GM23248 (cell line): ENCODE measurements around the gene MOV10L1. TPM values are rescaled to one million over a fixed set of nuclear protein-coding genes. Genes with fewer than 3 reads are reported as not detected.
"Not testable (repeated sequence)": the region's sequence is repeated elsewhere in the genome, so short reads cannot be mapped to it uniquely, and the experiment has no call there.

ENCODE experiments used
- DNase-seq: peaks from one replicate; pipeline ENCODE4 v3.0.0-alpha.2; 2015
- H2AFZ ChIP-seq: fragments of 200-600 bp; sonication (generic); 2 replicates; pipeline ENCODE4 v1.6.1; 2016; ENCODE audit warnings: antibody characterized with exemption
- H3F3A ChIP-seq: fragments of 200-600 bp; sonication (generic); 2 replicates; pipeline ENCODE4 v1.6.1; 2016; ENCODE audit warnings: mild to moderate bottlenecking, antibody characterized with exemption, mixed run types; ENCODE audit not compliant: insufficient read depth
- H3K27ac ChIP-seq: fragments of 200-600 bp; sonication (generic); 2 replicates; pipeline ENCODE4 v1.5.1; 2016; ENCODE audit warnings: mild to moderate bottlenecking
- H3K27me3 ChIP-seq: fragments of 200-600 bp; sonication (generic); replicated peaks from 2 replicates; pipeline ENCODE4 v1.6.1; 2016; ENCODE audit warnings: mild to moderate bottlenecking; ENCODE audit not compliant: insufficient read depth
- H3K36me3 ChIP-seq: fragments of 200-600 bp; sonication (generic); 2 replicates; pipeline ENCODE4 v1.6.1; 2016; ENCODE audit warnings: low read depth, mild to moderate bottlenecking
- H3K4me1 ChIP-seq: fragments of 200-600 bp; sonication (generic); 2 replicates; pipeline ENCODE4 v1.6.1; 2016; ENCODE audit warnings: mild to moderate bottlenecking; ENCODE audit not compliant: insufficient read depth
- H3K4me2 ChIP-seq: fragments of 200-600 bp; sonication (generic); one replicate; pipeline ENCODE4 v1.6.1; 2016; ENCODE audit warnings: mild to moderate bottlenecking; ENCODE audit not compliant: unreplicated experiment
- H3K4me3 ChIP-seq: fragments of 200-600 bp; sonication (generic); 2 replicates; pipeline ENCODE4 v1.5.1; 2016; ENCODE audit warnings: mild to moderate bottlenecking
- H3K79me2 ChIP-seq: fragments of 200-600 bp; sonication (generic); 2 replicates; pipeline ENCODE4 v1.6.1; 2016; ENCODE audit warnings: mild to moderate bottlenecking; ENCODE audit not compliant: insufficient read depth
- H3K9ac ChIP-seq: fragments of 200-600 bp; sonication (generic); 2 replicates; pipeline ENCODE4 v1.6.1; 2016; ENCODE audit warnings: mild to moderate bottlenecking
- H3K9me2 ChIP-seq: fragments of 200-600 bp; sonication (generic); 2 replicates; pipeline ENCODE4 v1.6.1; 2016; ENCODE audit warnings: mixed run types, mild to moderate bottlenecking, moderate library complexity; ENCODE audit not compliant: insufficient read depth
- H3K9me3 ChIP-seq: fragments of 200-600 bp; sonication (generic); one replicate; pipeline ENCODE4 v1.6.1; 2017; ENCODE audit warnings: low read depth
- H4K20me1 ChIP-seq: fragments of 200-600 bp; sonication (generic); 2 replicates; pipeline ENCODE4 v1.6.0; 2016; ENCODE audit not compliant: insufficient read depth
- EZH2 ChIP-seq: fragments of 200-600 bp; sonication (generic); IDR thresholded peaks from 2 replicates; pipeline ENCODE4 v1.6.1; 2018; ENCODE audit warnings: antibody characterized with exemption, mild to moderate bottlenecking; ENCODE audit not compliant: insufficient read depth, poor library complexity, severe bottlenecking
- EZH2phosphoT487 ChIP-seq: fragments of 200-600 bp; sonication (generic); IDR thresholded peaks from 2 replicates; pipeline ENCODE4 v1.6.1; 2018; ENCODE audit warnings: antibody characterized with exemption, moderate library complexity, mild to moderate bottlenecking, low read depth; ENCODE audit not compliant: insufficient read depth
- WGBS, 2 experiments: methylation state at CpG; one replicate each; pipeline ENCODE4 v1.1.6; 2015 to 2017; ENCODE audit warnings: low lambda C conversion rate in 2 of 2, low coverage in 1 of 2; ENCODE audit errors: missing lambda C conversion rate in 2 of 2; 5-methylcytosine and 5-hydroxymethylcytosine counted together
- in situ Hi-C: fragments of 300-500 bp; cut with MboI; formaldehyde crosslinking; loops from 2 replicates; pipeline ENCODE4 v1.15.0; 2020
- polyA plus RNA-seq: library from polyadenylated mRNA; unstranded; fragments of >200 nt; fragmentation: Nextera tagmentation; extraction: Ambion mirVana; gene quantifications from 2 replicates; pipeline ENCODE4 v1.2.1, GENCODE V29; 2016
- total RNA-seq: library from RNA; depleted of rRNA; stranded (reverse); fragments of >200 nt; shearing (Covaris generic); gene quantifications from 2 replicates; pipeline ENCODE4 v1.2.3, GENCODE V29; 2014

Gene MOV10L1
- total and polyA plus RNA-seq, 2 experiments from 2014 or later = not detected

- no peak overlapping the region for H2AFZ ChIP-seq
- in situ Hi-C loops = no loop called here
- no peaks in the 10 kb centered on the region for H3F3A ChIP-seq
- no peaks in the 10 kb centered on the region for H3K9me3 ChIP-seq
- H3K9ac ChIP-seq = no peak overlapping the region
- no peaks in the 10 kb centered on the region for H3K9me2 ChIP-seq
- H3K27ac ChIP-seq = no peak overlapping the region
- TF ChIP-seq EZH2 (no peak), EZH2phosphoT487 (no peak)
- no peak overlapping the region for H3K4me3 ChIP-seq
- no peak for DNase-seq
- H3K36me3 ChIP-seq = no peaks in the 10 kb centered on the region
- H3K4me1 ChIP-seq = no peaks in the 10 kb centered on the region
- no peaks in the 10 kb centered on the region for H4K20me1 ChIP-seq
- no peaks in the 10 kb centered on the region for H3K27me3 ChIP-seq
- WGBS, 2 experiments = 83% methylated on average over 18 of the region's 18 CpGs
- no peaks in the 10 kb centered on the region for H3K79me2 ChIP-seq
- H3K4me2 ChIP-seq = no peak overlapping the region
Measured at GRCh38 chr22:50144005-50144614, 54.3 kb downstream of the MOV10L1 start.

GRCh38 chr22:50145721-50146438 lies 56.1 kb downstream of the MOV10L1 start:
- Histone ChIP-seq H3K9ac (no peak overlapping the region), H3K79me2 (no peaks in the 10 kb centered on the region), H3K4me2 (no peak overlapping the region), H3K9me3 (no peaks in the 10 kb centered on the region), H3F3A (no peaks in the 10 kb centered on the region), H4K20me1 (no peaks in the 10 kb centered on the region), H2AFZ (no peak overlapping the region), H3K36me3 (no peaks in the 10 kb centered on the region), H3K27ac (no peak overlapping the region), H3K27me3 (no peaks in the 10 kb centered on the region), H3K4me3 (no peak overlapping the region), H3K9me2 (no peaks in the 10 kb centered on the region), H3K4me1 (no peaks in the 10 kb centered on the region)
- 50 to 53% methylated on average over 20 to 25 of the region's 25 CpGs for WGBS, 2 experiments
- no peak for DNase-seq
- in situ Hi-C loops = no loop called here
- TF ChIP-seq EZH2phosphoT487 = no peak
- TF ChIP-seq EZH2 = no peak

- WGBS, 2 experiments = 59 to 70% methylated on average over 24 to 27 of the region's 27 CpGs
Measured at GRCh38 chr22:50146439-50147238, 56.8 kb downstream of the MOV10L1 start.

GRCh38 chr22:50147258-50148165 lies 57.7 kb downstream of the MOV10L1 start:
- H3K36me3 ChIP-seq, H3K9ac ChIP-seq, H3K27ac ChIP-seq, H3K4me2 ChIP-seq, H4K20me1 ChIP-seq, H3F3A ChIP-seq, H2AFZ ChIP-seq, H3K27me3 ChIP-seq, DNase-seq, H3K79me2 ChIP-seq, H3K4me1 ChIP-seq, H3K9me2 ChIP-seq, in situ Hi-C loops, H3K9me3 ChIP-seq, H3K4me3 ChIP-seq: not testable (repeated sequence)
- WGBS, 2 experiments = 77 to 83% methylated on average over 15 to 16 of the region's 26 CpGs

More at GRCh38 chr22:50146439-50147238, 56.8 kb downstream of the MOV10L1 start:
- peak; percentile 42 for DNase-seq
- TF ChIP-seq EZH2phosphoT487 (no peak), EZH2 (no peak)
- Histone ChIP-seq H3K79me2 (no peaks in the 10 kb centered on the region), H3K27ac (no peak overlapping the region), H3K4me2 (no peak overlapping the region), H3K27me3 (no peaks in the 10 kb centered on the region), H2AFZ (no peak overlapping the region), H3K9me2 (no peaks in the 10 kb centered on the region), H3K36me3 (no peaks in the 10 kb centered on the region), H3K4me1 (no peaks in the 10 kb centered on the region), H3K4me3 (no peak overlapping the region), H3K9ac (no peak overlapping the region), H3F3A (no peaks in the 10 kb centered on the region), H3K9me3 (no peaks in the 10 kb centered on the region), H4K20me1 (no peaks in the 10 kb centered on the region)
- in situ Hi-C loops = no loop called here
